GM19467 (cell line): ENCODE data around the gene SAMD13.
A peak's percentile ranks its signal among the peaks of the same experiment; 100 is the strongest.
"Not testable (repeated sequence)": the region's sequence is repeated elsewhere in the genome, so short reads cannot be mapped to it uniquely, and the experiment has no call there.

ENCODE experiments used
- ATAC-seq: cut with Tn5 transposase; IDR thresholded peaks from one replicate; pipeline ENCODE4 v1.9.1; 2021; ENCODE audit warnings: mild to moderate bottlenecking, moderate library complexity; ENCODE audit not compliant: unreplicated experiment

Gene SAMD13

GRCh38 chr1:84283381-84283780 is 18.1 kb upstream of the SAMD13 start:
- ATAC-seq, result no peak

DNA sequence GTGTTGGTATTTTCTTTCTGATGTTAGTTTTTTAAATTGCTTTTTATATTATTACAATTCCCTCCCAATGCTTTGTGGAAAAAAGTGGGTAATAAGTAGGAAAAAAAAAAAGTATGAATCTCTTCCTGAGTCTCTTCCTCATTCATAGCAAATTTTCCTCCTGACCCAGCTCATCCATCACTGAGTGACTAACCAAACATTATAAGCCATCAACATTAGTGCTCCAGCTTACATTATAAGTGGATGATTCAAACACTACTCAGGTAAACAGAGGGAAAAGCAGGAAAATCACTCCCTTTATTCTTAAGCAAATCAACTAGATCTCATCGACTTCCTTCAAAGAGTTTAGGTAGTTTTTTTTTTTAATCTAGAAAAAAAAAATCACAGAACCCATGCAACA is 15.4 kb upstream of the SAMD13 start:
- ATAC-seq, result no peak

GRCh38 chr1:84287389-84287788 is 14.1 kb upstream of the SAMD13 start:
- ATAC-seq, result not testable (repeated sequence)

DNA sequence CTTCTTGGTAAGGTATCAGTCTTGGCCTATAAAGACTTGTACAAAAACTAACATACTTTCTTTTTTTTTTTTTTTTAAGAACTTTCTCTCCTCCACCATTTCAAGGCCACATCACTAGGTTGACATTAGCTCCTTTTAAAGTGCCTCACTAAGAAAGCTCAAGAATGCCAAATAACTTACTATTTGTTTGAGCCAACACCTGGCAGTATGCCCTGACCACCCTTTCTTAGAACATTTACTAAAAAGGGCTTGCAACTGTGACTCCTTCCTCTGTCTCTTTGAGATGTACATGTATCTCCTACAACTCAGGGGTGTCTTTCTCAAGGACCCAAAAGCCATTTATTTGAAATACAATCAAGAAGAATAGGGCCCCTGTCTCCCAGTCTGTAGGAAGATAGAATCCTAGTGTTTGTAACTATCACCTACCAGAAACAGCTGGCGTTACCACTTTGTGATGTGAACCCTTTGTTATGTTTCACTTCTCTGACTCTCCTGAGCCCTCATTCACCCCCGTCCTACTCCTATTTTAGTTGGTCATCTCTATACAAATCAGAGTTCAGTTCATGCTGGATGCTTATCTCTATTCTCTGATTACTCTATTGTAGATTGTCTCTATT is 12.2 kb upstream of the SAMD13 start:
- ATAC-seq, result no peak

GRCh38 chr1:84291882-84292655 is 9.4 kb upstream of the SAMD13 start:
- ATAC-seq, result no peak

DNA sequence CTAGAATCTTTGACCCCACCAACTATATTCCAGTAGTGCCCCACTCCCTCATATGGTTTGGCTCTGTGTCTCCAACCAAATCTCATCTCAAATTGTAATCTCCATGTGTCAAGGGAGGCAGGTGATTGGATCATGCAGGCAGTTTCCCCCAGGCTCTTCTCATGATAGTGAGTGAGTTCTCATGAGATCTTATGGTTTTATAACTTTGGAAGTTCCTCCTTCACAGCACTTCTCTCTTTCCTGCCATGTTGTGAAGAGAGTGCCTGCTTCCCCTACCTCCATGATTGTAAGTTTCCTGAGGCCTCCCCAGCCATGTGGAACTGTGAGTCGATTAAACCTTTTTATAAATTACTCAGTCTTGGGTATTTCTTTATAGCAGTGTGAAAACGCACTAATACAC is 7.7 kb upstream of the SAMD13 start:
- ATAC-seq, result no peak

- ATAC-seq, result no peak
Measured at GRCh38 chr1:84294751-84295150, 6.8 kb upstream of the SAMD13 start.

GRCh38 chr1:84297546-84298244 is 3.8 kb upstream of the SAMD13 start:
- no peak for ATAC-seq

- peak; percentile 70 for ATAC-seq
Measured at GRCh38 chr1:84298328-84298683, 3.2 kb upstream of the SAMD13 start.

- ATAC-seq, result peak; percentile 45
Measured at GRCh38 chr1:84298684-84299535, 2.6 kb upstream of the SAMD13 start.

DNA sequence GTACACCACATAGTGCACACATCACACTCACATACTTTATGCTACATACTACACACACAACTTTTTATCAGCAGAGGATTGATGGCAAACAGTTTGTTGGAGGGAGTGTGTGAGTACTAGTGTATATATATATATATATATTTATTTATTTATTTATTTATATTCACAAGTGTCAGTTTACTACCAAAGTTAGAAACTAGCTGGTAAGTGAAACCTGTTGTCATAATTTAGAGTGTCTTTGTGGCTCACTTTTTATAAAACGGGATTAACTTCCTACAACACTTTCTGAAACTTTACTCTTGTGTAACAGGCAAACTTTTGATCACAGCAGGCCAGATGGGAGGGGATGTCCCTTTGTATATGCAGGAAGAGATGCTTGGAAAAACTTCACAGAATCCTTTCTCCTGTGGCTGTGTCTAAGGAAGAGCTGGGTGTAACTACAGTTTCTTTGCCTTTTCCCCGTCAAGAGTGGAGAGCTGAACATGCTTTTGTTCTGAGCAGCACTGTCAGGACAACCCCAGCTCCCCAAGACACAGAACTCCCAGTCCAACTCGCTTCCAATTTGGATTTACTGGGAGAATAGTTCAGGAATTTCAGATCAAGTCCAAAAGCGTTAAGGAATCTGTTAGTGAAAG is 1.9 kb upstream of the SAMD13 start:
- no peak for ATAC-seq

GRCh38 chr1:84300501-84300900 is 1.0 kb upstream of the SAMD13 start:
- no peak for ATAC-seq

DNA sequence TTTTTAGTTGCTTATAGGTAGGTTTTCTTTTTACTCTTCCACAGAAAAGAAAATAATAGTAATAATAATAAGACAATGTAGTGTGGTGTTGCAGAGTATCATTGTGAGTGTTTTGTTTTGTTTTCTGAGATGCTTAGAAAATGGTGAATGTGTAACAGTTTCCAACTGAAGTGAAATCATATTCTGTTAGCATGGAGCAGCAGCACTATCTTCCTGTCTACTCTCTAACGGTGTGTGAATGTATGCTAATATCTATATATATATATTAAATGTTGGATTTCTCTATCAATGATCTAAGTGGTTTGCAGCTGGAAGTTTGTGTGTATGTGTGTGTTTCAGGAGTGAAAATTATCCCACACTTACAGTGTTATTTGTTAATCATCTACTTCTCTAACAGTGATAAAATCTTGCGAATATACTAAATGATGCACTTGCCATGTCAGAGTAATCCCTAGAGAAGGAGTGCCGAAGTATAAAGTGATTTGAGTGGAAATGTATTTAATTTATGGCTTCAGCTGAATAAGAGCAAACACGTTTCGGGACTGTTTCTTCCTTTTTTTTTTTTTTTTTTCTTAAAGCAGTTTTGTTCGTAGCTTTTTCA is 377 bp downstream of the SAMD13 start:
- ATAC-seq, result no peak

DNA sequence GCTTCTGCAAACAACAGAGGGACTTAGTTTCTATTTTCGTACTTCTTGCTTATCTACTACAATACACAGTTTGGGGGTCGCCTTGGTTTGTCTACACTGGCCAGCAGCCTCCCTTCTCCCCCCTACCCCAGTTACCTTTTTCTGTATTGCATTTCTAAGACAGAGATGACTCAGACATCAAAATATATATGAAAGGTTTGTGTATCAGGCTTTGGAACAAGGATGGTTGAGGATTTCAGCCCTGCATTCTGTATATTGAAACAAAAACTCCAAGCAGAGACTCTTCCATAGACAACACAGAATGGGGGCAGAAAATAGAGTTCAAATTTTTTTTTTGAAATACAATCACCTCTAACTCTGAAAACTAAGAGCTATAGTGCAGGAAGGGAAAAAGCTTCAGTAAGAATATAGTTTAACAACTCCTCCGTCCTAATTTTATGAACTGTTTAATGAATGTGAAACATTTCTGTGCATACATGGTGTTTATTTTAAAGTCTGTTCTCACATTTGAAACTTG is 1.9 kb downstream of the SAMD13 start:
- no peak for ATAC-seq

DNA sequence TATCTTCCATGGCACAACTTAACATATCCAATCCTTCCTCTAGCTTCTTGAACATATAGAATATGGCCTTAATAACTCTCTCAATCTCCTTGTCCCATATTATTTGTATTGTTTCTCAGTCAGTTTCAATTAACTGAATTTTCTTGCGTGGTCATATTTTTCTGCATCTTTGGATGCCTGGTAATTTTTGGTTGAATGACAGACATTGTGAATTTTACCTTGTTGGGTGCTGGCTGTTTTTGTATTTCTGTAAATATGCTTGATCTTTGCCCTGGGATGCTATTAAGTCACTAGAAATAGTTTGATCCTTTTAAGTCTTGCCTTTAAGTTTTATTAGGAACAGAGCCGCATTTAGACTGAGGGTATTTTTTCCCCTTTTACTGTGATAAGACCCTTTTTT is 5.9 kb downstream of the SAMD13 start:
- no peak for ATAC-seq

GRCh38 chr1:84311296-84311695 is 9.8 kb downstream of the SAMD13 start:
- no peak for ATAC-seq

DNA sequence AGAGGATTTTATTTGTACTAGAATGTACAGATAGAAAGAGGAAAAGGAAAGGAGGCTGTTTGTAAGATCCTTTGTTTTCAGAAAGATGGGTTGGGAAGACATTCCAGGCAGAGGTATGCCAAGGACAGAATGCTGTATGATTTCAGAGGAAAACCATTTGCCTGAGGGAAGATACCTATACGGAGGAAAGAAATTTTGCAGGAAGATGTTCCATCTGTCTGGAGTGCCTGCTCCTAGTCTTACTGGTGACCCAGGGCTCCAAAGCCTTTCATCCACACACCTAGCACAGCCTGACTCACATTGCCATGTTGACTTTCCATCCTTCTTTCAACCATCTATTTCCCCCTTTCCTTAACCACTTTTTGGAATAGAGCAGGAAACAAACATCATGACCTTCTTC is 18.2 kb downstream of the SAMD13 start:
- ATAC-seq, result no peak

GRCh38 chr1:84327830-84328229 is 26.3 kb downstream of the SAMD13 start:
- ATAC-seq, result no peak

- no peak for ATAC-seq
Measured at GRCh38 chr1:84330125-84330984, 28.8 kb downstream of the SAMD13 start.
